ENCODE data around the gene CDH18.

Gene CDH18

GRCh38 chr5:19734776-19735175 lies 253.2 kb downstream of the CDH18 start:
- no peak for DNase-seq

- DNase-seq: no peak
Observed at GRCh38 chr5:19733612-19734495, 254.1 kb downstream of the CDH18 start.

GRCh38 chr5:19728571-19728970 lies 259.4 kb downstream of the CDH18 start:
- DNase-seq: no peak

GRCh38 chr5:19719109-19719508 lies 268.9 kb downstream of the CDH18 start:
- DNase-seq: no peak

GRCh38 chr5:19713740-19714139 lies 274.3 kb downstream of the CDH18 start:
- DNase-seq: no peak

- DNase-seq: no peak
Observed at GRCh38 chr5:19709403-19709802, 278.6 kb downstream of the CDH18 start.

GRCh38 chr5:19706776-19707175 lies 281.2 kb downstream of the CDH18 start:
- no peak for DNase-seq

- DNase-seq: no peak
Observed at GRCh38 chr5:19701731-19702130, 286.3 kb downstream of the CDH18 start.

- DNase-seq: no peak
Observed at GRCh38 chr5:19694949-19695611, 292.9 kb downstream of the CDH18 start.

GRCh38 chr5:19690978-19691377 lies 297.0 kb downstream of the CDH18 start:
- no peak for DNase-seq

GRCh38 chr5:19685473-19685872 lies 302.5 kb downstream of the CDH18 start:
- DNase-seq: no peak

GRCh38 chr5:19676895-19677294 lies 311.1 kb downstream of the CDH18 start:
- no peak for DNase-seq

GRCh38 chr5:19660679-19661078 lies 327.3 kb downstream of the CDH18 start:
- DNase-seq: no peak

GRCh38 chr5:19655627-19656026 lies 332.4 kb downstream of the CDH18 start:
- no peak for DNase-seq

GRCh38 chr5:19638461-19638860 lies 349.5 kb downstream of the CDH18 start:
- no peak for DNase-seq

- DNase-seq: no peak
Observed at GRCh38 chr5:19630876-19631275, 357.1 kb downstream of the CDH18 start.

GRCh38 chr5:19626211-19626610 lies 361.8 kb downstream of the CDH18 start:
- DNase-seq: no peak

- no peak for DNase-seq
Observed at GRCh38 chr5:19625562-19625961, 362.4 kb downstream of the CDH18 start.

- no peak for DNase-seq
Observed at GRCh38 chr5:19619571-19619970, 368.4 kb downstream of the CDH18 start.

- DNase-seq: no peak
Observed at GRCh38 chr5:19616701-19617215, 371.2 kb downstream of the CDH18 start.

GRCh38 chr5:19615661-19616060 lies 372.3 kb downstream of the CDH18 start:
- no peak for DNase-seq

GRCh38 chr5:19615071-19615470 lies 372.9 kb downstream of the CDH18 start:
- DNase-seq: no peak
